Inflammatory macrophage treated with lipopolysaccharide for 4 hours (primary cell): ENCODE data around the gene MYO16.

Experiments used
- DNase-seq: peaks from one replicate; pipeline ENCODE4 v3.0.0-alpha.2; 2020

The MYO16 gene

DNA sequence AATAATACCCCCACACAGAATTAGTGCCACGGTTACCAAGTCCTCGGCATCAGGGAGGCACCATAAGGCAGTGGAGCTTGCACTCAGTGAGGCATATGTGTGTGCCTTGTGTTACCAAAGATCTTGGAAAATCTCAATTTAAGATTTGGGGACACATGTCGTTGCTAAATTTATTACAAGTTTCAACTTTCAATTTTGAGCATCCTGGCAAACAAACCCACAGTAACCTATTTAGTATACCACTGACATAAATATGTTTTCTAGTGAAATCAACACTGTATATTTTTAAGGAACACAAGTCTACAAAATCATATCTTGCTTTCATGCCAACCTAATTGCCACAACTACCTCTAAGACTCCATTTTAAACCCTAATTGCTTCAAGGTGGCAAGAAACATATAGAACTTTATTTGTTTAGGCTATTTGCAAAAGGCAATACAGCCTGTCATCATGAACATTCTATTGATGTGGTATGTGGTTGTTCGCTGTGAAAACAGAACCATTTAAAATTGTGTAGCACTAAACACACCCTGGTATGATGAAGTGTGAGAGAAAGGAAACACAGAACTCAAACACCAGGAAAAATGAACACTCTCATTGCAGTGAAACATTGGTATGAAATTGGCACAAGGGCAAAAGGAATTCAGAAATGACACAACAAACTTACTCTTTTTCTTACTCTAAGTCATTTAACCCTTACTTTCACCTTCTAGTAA lies 625.9 kb downstream of the MYO16 start:
- no peak for DNase-seq

DNA sequence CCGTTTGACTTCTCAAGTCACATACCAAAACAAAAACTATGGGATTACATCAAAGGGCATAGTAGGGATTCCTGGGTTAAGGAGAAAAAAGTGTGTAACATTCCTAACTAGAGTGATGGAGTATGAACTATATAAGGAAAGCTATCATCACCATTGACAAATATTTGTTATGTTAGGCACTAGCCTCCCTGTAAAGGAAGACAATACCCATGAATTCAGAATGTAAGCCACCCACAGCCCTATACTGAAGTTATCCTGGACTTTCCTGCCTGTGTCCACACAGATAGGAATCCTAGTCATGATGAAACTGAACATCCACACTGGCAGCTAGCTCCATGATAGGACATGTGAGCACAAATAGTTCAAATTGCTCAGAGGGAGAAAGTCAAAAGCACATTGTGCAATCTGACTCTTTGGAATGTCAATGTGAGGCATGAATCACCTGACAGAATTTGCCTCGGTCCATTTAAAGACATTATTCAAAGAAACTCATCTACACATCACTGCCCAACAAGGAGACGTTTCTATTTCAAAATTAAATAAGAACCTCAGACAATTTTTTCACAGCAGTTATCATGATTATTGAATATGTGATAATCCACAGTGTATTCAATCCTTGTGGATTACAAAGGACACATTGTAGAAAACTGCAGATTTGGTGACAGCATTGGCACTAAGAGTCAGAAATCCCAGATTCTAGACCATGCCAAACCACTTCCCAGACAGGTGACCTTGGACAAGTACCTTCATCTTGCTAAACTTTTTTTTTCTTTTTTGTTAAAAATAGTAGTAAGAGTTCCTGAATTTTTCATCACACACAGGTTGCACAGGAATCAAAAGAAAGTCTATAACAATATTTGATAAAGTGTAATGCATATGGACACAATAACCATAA lies 627.7 kb downstream of the MYO16 start:
- DNase-seq: no peak
